HUES64 (cell line): ENCODE data around the gene VTA1.
"Not testable (repeated sequence)": the region's sequence is repeated elsewhere in the genome, so short reads cannot be mapped to it uniquely, and the experiment has no call there.

Experiments used
- H3K27ac ChIP-seq: 2 replicates; pipeline ENCODE4 v1.7.0; 2013; ENCODE audit warnings: low read depth, low read length, inconsistent platforms
- H3K27me3 ChIP-seq: 2 replicates; pipeline ENCODE4 v1.6.1; 2013; ENCODE audit warnings: mild to moderate bottlenecking, low read length; ENCODE audit not compliant: insufficient read depth
- H3K36me3 ChIP-seq: 2 replicates; pipeline ENCODE4 v1.6.1; 2013; ENCODE audit warnings: mild to moderate bottlenecking, low read length; ENCODE audit not compliant: insufficient read depth
- H3K4me1 ChIP-seq: 2 replicates; pipeline ENCODE4 v1.6.1; 2013; ENCODE audit warnings: mild to moderate bottlenecking, low read length, moderate library complexity; ENCODE audit not compliant: insufficient read depth
- H3K4me3 ChIP-seq: 2 replicates; pipeline ENCODE4 v1.5.1; 2013; ENCODE audit warnings: mild to moderate bottlenecking, low read length, moderate library complexity
- H3K9ac ChIP-seq: 2 replicates; pipeline ENCODE4 v1.6.1; 2013; ENCODE audit warnings: mild to moderate bottlenecking, low read depth, low read length
- H3K9me3 ChIP-seq: 2 replicates; pipeline ENCODE4 v1.6.1; 2013; ENCODE audit warnings: low read depth, low read length; ENCODE audit not compliant: insufficient read depth
- WGBS: fragments of 150-250, 120-280 bp; methylation state at CpG from one replicate; pipeline ENCODE4 v1.1.7; 2013; ENCODE audit warnings: missing lambda C conversion rate; 5-methylcytosine and 5-hydroxymethylcytosine counted together

Gene VTA1

GRCh38 chr6:142141531-142141930 is 5.5 kb upstream of the VTA1 start:
- WGBS: 92% methylated on average over 9 of the region's 13 CpGs

GRCh38 chr6:142152746-142153145 is 5.7 kb downstream of the VTA1 start:
- Histone ChIP-seq H3K27ac (no peak overlapping the region), H3K9me3 (no peaks in the 10 kb centered on the region), H3K36me3 (peaks cover 4% of the 10 kb centered on the region; the same call in 1 of the 2 replicates), H3K4me1 (peaks cover 40% of the 10 kb centered on the region), H3K9ac (no peak overlapping the region), H3K27me3 (no peaks in the 10 kb centered on the region), H3K4me3 (no peak overlapping the region)

More at GRCh38 chr6:142141531-142141930, 5.5 kb upstream of the VTA1 start:
- not testable (repeated sequence) for H3K9ac ChIP-seq, H3K4me3 ChIP-seq, H3K27ac ChIP-seq, H3K4me1 ChIP-seq, H3K36me3 ChIP-seq, H3K27me3 ChIP-seq, H3K9me3 ChIP-seq

GRCh38 chr6:142153196-142153595 is 6.1 kb downstream of the VTA1 start:
- no peaks in the 10 kb centered on the region for H3K9me3 ChIP-seq
- no peaks in the 10 kb centered on the region for H3K27me3 ChIP-seq
- H3K9ac ChIP-seq: no peak overlapping the region
- WGBS: no CpG with 5 or more reads among the region's 2 CpGs
- H3K36me3 ChIP-seq: peaks cover 4% of the 10 kb centered on the region; the same call in 1 of the 2 replicates
- H3K4me3 ChIP-seq: no peak overlapping the region
- H3K27ac ChIP-seq: no peak overlapping the region
- H3K4me1 ChIP-seq: peaks cover 36% of the 10 kb centered on the region

- WGBS: 83% methylated on average over 1 of the region's 1 CpG
- Histone ChIP-seq H3K9ac (no peak overlapping the region), H3K27me3 (no peaks in the 10 kb centered on the region), H3K27ac (no peak overlapping the region), H3K9me3 (no peaks in the 10 kb centered on the region), H3K4me1 (peaks cover 27% of the 10 kb centered on the region), H3K4me3 (no peak overlapping the region), H3K36me3 (no peaks in the 10 kb centered on the region)
Observed at GRCh38 chr6:142154336-142154735, 7.3 kb downstream of the VTA1 start.

GRCh38 chr6:142155091-142155490 is 8.0 kb downstream of the VTA1 start:
- Histone ChIP-seq H3K36me3 (no peaks in the 10 kb centered on the region), H3K9ac (peak overlapping the region; percentile 25; the same call in 1 of the 2 replicates), H3K4me3 (no peak overlapping the region), H3K27ac (peak overlapping the region; percentile 70; the same call in 1 of the 2 replicates), H3K27me3 (no peaks in the 10 kb centered on the region), H3K4me1 (peaks cover 25% of the 10 kb centered on the region), H3K9me3 (no peaks in the 10 kb centered on the region)
- WGBS: 96% methylated on average over 2 of the region's 3 CpGs

GRCh38 chr6:142155895-142156757 is 9.1 kb downstream of the VTA1 start:
- Histone ChIP-seq H3K27me3 (no peaks in the 10 kb centered on the region), H3K4me1 (peaks cover 25% of the 10 kb centered on the region), H3K9me3 (no peaks in the 10 kb centered on the region), H3K27ac (peak overlapping the region; percentile 70), H3K9ac (peak overlapping the region; percentile 25; the same call in 1 of the 2 replicates), H3K4me3 (no peak overlapping the region; the same call in 1 of the 2 replicates), H3K36me3 (no peaks in the 10 kb centered on the region)
- 80% methylated on average over 4 of the region's 5 CpGs for WGBS

- not testable (repeated sequence) for H3K27ac ChIP-seq, H3K4me3 ChIP-seq, H3K9me3 ChIP-seq, H3K36me3 ChIP-seq, H3K27me3 ChIP-seq, H3K9ac ChIP-seq
- WGBS: 90% methylated on average over 4 of the region's 4 CpGs
- peaks cover 25% of the 10 kb centered on the region for H3K4me1 ChIP-seq
Observed at GRCh38 chr6:142156758-142157068, 9.7 kb downstream of the VTA1 start.

GRCh38 chr6:142162780-142163179 is 15.7 kb downstream of the VTA1 start:
- Histone ChIP-seq H3K4me3 (no peak overlapping the region), H3K36me3 (peaks cover 18% of the 10 kb centered on the region), H3K9me3 (no peaks in the 10 kb centered on the region), H3K9ac (no peak overlapping the region), H3K27me3 (no peaks in the 10 kb centered on the region), H3K4me1 (0 out of 2 replicates have a peak, but pooled peaks cover 4% of the 10 kb centered on the region), H3K27ac (no peak overlapping the region)
- WGBS: 89% methylated on average over 1 of the region's 1 CpG

- H3K27ac ChIP-seq: no peak overlapping the region
- H3K9ac ChIP-seq: no peak overlapping the region
- no peaks in the 10 kb centered on the region for H3K27me3 ChIP-seq
- 0 out of 2 replicates have a peak, but pooled peaks cover 4% of the 10 kb centered on the region for H3K4me1 ChIP-seq
- H3K4me3 ChIP-seq: no peak overlapping the region
- H3K9me3 ChIP-seq: no peaks in the 10 kb centered on the region
- 96% methylated on average over 4 of the region's 4 CpGs for WGBS
- peaks cover 41% of the 10 kb centered on the region for H3K36me3 ChIP-seq
Observed at GRCh38 chr6:142165227-142165626, 18.2 kb downstream of the VTA1 start.

- WGBS: 97% methylated on average over 2 of the region's 3 CpGs
- Histone ChIP-seq H3K9ac (no peak overlapping the region), H3K4me3 (no peak overlapping the region), H3K27me3 (no peaks in the 10 kb centered on the region), H3K36me3 (peaks cover 58% of the 10 kb centered on the region), H3K27ac (no peak overlapping the region), H3K9me3 (no peaks in the 10 kb centered on the region), H3K4me1 (0 out of 2 replicates have a peak, but pooled peaks cover 4% of the 10 kb centered on the region)
Observed at GRCh38 chr6:142167071-142167470, 20.0 kb downstream of the VTA1 start.

- Histone ChIP-seq H3K27ac (no peak overlapping the region), H3K4me1 (0 out of 2 replicates have a peak, but pooled peaks cover 4% of the 10 kb centered on the region), H3K36me3 (peaks cover 62% of the 10 kb centered on the region), H3K9me3 (no peaks in the 10 kb centered on the region), H3K9ac (no peak overlapping the region), H3K4me3 (no peak overlapping the region), H3K27me3 (no peaks in the 10 kb centered on the region)
- 87% methylated on average over 2 of the region's 2 CpGs for WGBS
Observed at GRCh38 chr6:142167486-142167885, 20.4 kb downstream of the VTA1 start.
